ENCODE measurements around the gene BMP7. TPM values are rescaled to one million over a fixed set of nuclear protein-coding genes. Genes with fewer than 3 reads are reported as not detected.

The BMP7 gene
- total RNA-seq, 4 donors from 2014 or later, result 19.2 to 39.2 (median 28.2) TPM

DNA sequence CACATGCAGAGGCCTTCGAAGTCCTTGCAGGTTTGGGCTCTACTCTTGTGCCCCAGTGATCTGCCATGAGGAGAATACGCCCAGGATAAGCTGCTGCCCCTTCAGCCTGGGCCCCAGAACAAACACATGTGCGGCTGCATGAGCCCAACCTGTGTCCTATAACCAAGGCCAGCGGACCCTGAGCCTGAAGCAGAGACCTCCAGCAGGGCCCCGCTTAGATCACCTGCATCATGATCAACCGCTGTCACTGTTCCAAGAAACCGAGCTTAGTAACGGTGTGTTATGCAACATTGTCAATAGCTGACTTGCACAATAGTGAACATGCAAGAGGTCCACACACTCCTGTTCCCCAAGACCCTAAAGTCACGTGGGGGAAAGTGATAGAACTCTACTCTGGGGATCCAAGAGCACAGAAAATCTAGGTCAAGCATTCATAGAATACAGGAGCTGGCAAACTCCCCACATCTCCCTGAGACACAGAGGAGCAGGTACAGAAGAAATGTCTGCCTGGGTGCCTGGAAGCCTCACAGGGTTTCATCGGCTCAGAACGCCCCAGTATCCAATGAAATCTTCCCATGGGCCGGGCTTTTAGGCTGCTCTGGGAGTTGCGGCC is 136.2 kb downstream of the BMP7 start:
- Histone ChIP-seq H3K9me3 (no peaks in the 10 kb centered on the region), H3K4me1 (no peaks in the 10 kb centered on the region), H3K36me3 (no peaks in the 10 kb centered on the region), H3K27ac (no peak overlapping the region), H3K27me3 (peaks cover 5% of the 10 kb centered on the region), H3K4me3 (no peak overlapping the region)
- WGBS, result 82% methylated on average over 10 of the region's 13 CpGs
- DNase-seq (ENCODE audit: low spot score in 2 of 2), result no peak
- TF ChIP-seq, protein P1, sequence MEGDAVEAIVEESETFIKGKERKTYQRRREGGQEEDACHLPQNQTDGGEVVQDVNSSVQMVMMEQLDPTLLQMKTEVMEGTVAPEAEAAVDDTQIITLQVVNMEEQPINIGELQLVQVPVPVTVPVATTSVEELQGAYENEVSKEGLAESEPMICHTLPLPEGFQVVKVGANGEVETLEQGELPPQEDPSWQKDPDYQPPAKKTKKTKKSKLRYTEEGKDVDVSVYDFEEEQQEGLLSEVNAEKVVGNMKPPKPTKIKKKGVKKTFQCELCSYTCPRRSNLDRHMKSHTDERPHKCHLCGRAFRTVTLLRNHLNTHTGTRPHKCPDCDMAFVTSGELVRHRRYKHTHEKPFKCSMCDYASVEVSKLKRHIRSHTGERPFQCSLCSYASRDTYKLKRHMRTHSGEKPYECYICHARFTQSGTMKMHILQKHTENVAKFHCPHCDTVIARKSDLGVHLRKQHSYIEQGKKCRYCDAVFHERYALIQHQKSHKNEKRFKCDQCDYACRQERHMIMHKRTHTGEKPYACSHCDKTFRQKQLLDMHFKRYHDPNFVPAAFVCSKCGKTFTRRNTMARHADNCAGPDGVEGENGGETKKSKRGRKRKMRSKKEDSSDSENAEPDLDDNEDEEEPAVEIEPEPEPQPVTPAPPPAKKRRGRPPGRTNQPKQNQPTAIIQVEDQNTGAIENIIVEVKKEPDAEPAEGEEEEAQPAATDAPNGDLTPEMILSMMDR (IDR thresholded peaks at IDR 0.05), result no peak
- TF ChIP-seq POLR2A (IDR thresholded peaks at IDR 0.05), result no peak
- no peak for TF ChIP-seq EP300 (IDR thresholded peaks at IDR 0.05)
- TF ChIP-seq POLR2AphosphoS5 (IDR thresholded peaks at IDR 0.05), result no peak

DNA sequence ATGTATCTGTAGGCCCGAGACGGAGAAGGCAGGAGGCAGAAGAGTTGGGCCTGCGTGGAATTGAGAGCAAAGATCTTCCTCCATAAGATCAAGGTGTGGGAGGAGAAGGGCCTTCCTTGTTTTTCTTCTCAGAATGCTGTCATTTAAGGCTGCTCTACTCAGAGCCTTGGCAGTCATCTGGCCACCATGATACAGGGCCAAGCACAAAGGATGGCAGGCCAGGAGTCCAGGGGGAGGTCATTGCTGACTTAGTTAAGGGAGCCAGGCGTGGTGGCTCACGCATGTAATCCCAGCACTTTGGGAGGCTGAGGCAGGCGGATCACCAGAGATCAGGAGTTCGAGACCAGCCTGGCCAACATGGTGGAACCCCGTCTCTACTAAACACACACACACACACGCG is 137.1 kb downstream of the BMP7 start:
- H3K27me3 ChIP-seq, result peaks cover 5% of the 10 kb centered on the region
- H3K4me1 ChIP-seq, result no peaks in the 10 kb centered on the region
- H3K27ac ChIP-seq, result no peak overlapping the region
- DNase-seq (ENCODE audit: low spot score in 2 of 2), result no peak
- TF ChIP-seq, protein P1 (IDR thresholded peaks at IDR 0.05), result no peak
- no peak for TF ChIP-seq POLR2AphosphoS5 (IDR thresholded peaks at IDR 0.05)
- no peaks in the 10 kb centered on the region for H3K36me3 ChIP-seq
- 95% methylated on average over 10 of the region's 10 CpGs for WGBS
- no peak overlapping the region for H3K4me3 ChIP-seq
- H3K9me3 ChIP-seq, result no peaks in the 10 kb centered on the region

DNA sequence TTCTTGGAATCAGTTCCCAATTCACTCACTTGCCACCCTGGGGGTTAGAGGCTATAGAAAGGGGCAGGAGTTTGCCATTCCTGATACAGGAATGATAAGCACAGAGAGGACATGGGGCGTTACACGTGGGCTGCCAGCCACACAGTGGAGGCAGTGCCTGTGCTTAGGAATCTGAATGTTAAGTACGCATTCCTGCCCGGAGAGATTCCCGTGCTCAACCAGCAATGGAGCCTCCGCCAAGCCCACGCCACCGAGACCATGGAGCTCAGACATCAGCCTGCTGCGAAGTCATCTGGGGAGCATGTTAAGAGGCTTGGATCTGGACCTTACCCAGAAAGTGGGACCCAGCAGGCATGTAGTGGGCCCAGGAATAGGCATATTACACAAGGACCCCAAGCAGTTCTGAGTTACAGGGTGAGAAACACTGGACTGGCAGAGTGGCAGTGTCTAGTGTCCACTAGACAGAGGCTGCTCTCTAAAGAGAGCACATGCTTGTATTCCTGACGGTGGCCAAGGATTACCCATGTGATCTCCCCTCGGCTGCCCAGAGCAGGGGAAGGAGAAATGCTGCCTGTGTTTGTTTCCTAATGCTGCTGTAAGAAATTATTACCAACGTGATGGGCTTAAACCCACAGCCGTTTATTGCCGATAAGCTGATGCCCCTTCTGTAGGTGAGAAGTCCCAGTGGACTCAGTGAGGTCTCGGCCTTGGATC is 138.2 kb downstream of the BMP7 start:
- Histone ChIP-seq H3K4me3 (no peak overlapping the region), H3K27ac (no peak overlapping the region), H3K9me3 (no peaks in the 10 kb centered on the region), H3K27me3 (peaks cover 5% of the 10 kb centered on the region), H3K4me1 (no peaks in the 10 kb centered on the region), H3K36me3 (no peaks in the 10 kb centered on the region)
- DNase-seq (ENCODE audit: low spot score in 2 of 2), result no peak
- TF ChIP-seq EP300 (IDR thresholded peaks at IDR 0.05) (no peak), POLR2A (IDR thresholded peaks at IDR 0.05) (no peak), POLR2AphosphoS5 (IDR thresholded peaks at IDR 0.05) (no peak)
- TF ChIP-seq, protein P1 (IDR thresholded peaks at IDR 0.05), result no peak
- WGBS, result 68% methylated on average over 9 of the region's 15 CpGs

DNA sequence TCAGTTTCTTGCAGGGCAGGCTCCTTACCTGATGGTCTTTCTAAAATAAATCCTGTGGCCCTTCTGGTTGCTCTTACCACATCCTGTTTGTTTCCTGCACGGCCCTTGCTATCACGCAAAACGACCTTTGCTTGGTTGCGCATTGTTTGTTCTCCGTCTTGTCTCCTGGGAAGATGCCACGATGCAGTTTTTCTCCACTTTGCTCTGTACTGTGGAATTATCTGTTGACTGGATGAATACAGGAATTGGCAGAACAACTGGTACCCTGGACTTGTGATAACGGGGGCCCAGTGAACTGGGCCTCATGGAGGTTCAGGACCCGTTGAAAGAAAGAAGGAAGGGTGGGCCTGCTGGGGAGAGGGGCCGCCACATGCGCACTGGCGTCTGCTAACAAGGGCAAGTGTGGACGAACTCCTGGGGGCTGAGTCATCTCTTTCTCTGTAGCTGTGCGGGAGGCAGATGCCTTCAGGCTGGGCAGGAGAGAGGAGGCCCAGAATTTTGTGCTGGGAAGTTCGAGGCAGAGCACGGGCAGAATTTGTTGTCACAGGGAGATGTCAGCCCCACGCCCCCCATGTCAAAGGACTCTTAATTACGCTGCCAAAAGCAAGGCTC is 139.9 kb downstream of the BMP7 start:
- Histone ChIP-seq H3K27me3 (peaks cover 5% of the 10 kb centered on the region), H3K4me1 (no peaks in the 10 kb centered on the region), H3K27ac (no peak overlapping the region), H3K9me3 (no peaks in the 10 kb centered on the region), H3K36me3 (no peaks in the 10 kb centered on the region), H3K4me3 (no peak overlapping the region)
- WGBS, result 63% methylated on average over 17 of the region's 17 CpGs
- no peak for DNase-seq (ENCODE audit: low spot score in 2 of 2)
- no peak for TF ChIP-seq POLR2A (IDR thresholded peaks at IDR 0.05)
- no peak for TF ChIP-seq POLR2AphosphoS5 (IDR thresholded peaks at IDR 0.05)
- no peak for TF ChIP-seq EP300 (IDR thresholded peaks at IDR 0.05)
- TF ChIP-seq, protein P1 (IDR thresholded peaks at IDR 0.05), result no peak

DNA sequence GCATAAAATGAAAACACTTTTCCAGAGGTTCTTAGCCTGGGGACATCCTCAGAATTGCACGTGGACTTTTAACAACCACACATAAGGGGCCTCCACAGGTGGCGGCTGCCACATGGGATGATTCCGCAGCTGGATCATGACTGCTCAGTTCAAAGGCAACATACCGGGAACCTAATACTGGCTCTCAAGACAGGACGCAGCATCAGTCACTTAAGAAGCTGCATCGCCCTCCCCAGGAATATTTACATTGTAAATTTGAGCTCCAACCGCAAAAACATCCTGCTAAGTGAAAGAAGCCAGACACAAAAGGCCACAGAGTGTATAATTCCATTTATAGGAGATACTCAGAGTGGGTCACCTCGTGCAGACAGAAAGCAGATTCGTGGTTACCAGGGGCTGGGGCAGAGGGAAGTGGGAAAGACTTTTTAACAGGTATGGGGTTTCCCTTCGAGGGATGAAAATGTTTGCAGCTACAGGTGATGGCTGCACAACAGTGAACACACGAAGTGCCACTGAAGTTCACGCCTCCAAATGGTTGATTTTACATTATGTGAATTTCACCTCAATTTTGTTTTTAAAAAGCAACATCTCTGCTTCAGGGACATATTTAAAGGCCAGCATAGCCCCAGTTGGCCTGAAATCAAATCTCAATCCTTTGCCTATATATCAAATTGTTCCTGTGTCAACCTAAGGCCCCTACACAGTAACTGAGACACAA is 141.5 kb downstream of the BMP7 start:
- DNase-seq (ENCODE audit: low spot score in 2 of 2), result no peak
- no peak overlapping the region for H3K27ac ChIP-seq
- H3K9me3 ChIP-seq, result no peaks in the 10 kb centered on the region
- no peak for TF ChIP-seq POLR2AphosphoS5 (IDR thresholded peaks at IDR 0.05)
- TF ChIP-seq EP300 (IDR thresholded peaks at IDR 0.05), result no peak
- no peak for TF ChIP-seq POLR2A (IDR thresholded peaks at IDR 0.05)
- TF ChIP-seq, protein P1 (IDR thresholded peaks at IDR 0.05), result no peak
- no peaks in the 10 kb centered on the region for H3K4me1 ChIP-seq
- WGBS, result 78% methylated on average over 12 of the region's 12 CpGs
- no peak overlapping the region for H3K4me3 ChIP-seq
- H3K27me3 ChIP-seq, result no peaks in the 10 kb centered on the region
- no peaks in the 10 kb centered on the region for H3K36me3 ChIP-seq
